ENCODE data around the gene BEND3. TPM values are rescaled to one million over a fixed set of nuclear protein-coding genes. Genes with fewer than 3 reads are reported as not detected.

BEND3 gene
- total and polyA plus RNA-seq, 7 donors: 0.52 to 3.8 (median 1.7) TPM

DNA sequence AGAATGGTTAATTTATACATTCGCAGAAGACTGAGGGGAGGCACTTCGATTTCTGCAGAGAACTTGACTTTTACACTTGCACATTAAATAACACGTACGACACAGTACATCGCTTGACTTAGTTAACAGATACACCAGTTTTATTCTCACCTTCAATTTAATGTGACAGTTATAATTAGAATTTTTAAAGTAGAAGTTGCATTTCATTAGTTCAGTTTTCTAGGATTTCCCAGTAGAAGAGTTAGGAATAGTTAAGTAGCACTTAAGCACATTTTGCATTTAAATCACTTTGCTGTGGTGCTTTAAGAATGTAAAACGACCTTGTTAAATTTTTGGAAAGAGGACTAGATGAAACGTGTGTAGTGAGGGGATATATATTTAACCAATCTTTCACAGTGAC, 1.6 kb upstream of the BEND3 start:
- Histone ChIP-seq H3K27me3 (ENCODE audit: insufficient read depth in 3 of 3, low read length in 2 of 3) (no peaks in the 10 kb centered on the region), H3K4me3 (peak overlapping the region; percentile 94), H3K4me1 (peaks cover 12% of the 10 kb centered on the region), H3K9me3 (no peaks in the 10 kb centered on the region), H3K36me3 (ENCODE audit: insufficient read depth in 1 of 2, low read depth in 1 of 2) (no peaks in the 10 kb centered on the region), H3K27ac (no peak overlapping the region)
- DNase-seq: no peak
- intact Hi-C loops (cut with DNase I): no loop called here
- 53 to 59% (median 53%) methylated on average over 7 of the region's 7 CpGs for WGBS, 3 donors
- ATAC-seq: no peak
- no peak for TF ChIP-seq CTCF (IDR thresholded peaks at IDR 0.05)

DNA sequence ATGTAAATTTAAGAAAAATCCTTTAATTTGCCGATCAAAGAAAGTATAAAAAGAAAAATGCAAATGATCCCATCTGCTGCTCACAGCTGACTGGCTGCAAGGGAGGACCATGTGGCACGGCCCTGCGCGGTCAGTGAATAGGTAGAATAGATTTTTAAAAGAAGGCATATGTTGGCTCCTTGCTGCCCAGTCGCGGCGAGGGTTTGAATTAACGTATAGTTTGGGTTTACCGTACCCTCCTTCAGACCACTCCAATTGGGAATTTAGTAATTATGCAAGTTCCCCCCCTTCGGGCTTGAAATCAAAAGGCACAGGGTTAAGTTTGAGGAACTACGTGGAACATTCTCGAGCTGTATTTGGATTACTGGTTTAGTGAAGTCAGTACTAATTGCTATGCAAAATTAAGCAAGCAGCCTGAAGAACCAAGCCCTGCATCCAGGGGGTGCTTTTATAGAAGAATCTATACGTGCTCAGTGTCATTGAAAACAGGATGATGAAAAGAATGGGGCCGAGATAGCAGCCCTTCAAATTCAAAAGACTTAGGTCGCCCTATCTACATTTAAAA, 1.1 kb upstream of the BEND3 start:
- TF ChIP-seq CTCF (IDR thresholded peaks at IDR 0.05): peak; percentile 6
- H3K4me3 ChIP-seq: peak overlapping the region; percentile 94
- H3K36me3 ChIP-seq (ENCODE audit: insufficient read depth in 1 of 2, low read depth in 1 of 2): no peaks in the 10 kb centered on the region
- peak overlapping the region; percentile 86 for H3K27ac ChIP-seq
- intact Hi-C loops (cut with DNase I): no loop called here
- ATAC-seq: peak in 2 of 4 donors; percentile 37 to 49
- H3K27me3 ChIP-seq (ENCODE audit: insufficient read depth in 3 of 3, low read length in 2 of 3): no peaks in the 10 kb centered on the region
- H3K4me1 ChIP-seq: peaks cover 12% of the 10 kb centered on the region
- WGBS, 3 donors: 7 to 8% (median 8%) methylated on average over 15 of the region's 15 CpGs
- no peaks in the 10 kb centered on the region for H3K9me3 ChIP-seq
- peak in 1 of 2 donors; percentile 25 for DNase-seq

GRCh38 chr6:107115695-107116327, 496 bp upstream of the BEND3 start:
- WGBS, 3 donors: 0 to 1% (median 0%) methylated on average over 34 to 45 of the region's 45 CpGs
- Histone ChIP-seq H3K27ac (peak overlapping the region; percentile 86), H3K9me3 (no peaks in the 10 kb centered on the region), H3K4me1 (peaks cover 12% of the 10 kb centered on the region), H3K4me3 (peak overlapping the region; percentile 94), H3K27me3 (ENCODE audit: insufficient read depth in 3 of 3, low read length in 2 of 3) (no peaks in the 10 kb centered on the region), H3K36me3 (ENCODE audit: insufficient read depth in 1 of 2, low read depth in 1 of 2) (no peaks in the 10 kb centered on the region)
- ATAC-seq (peak; percentile 24 to 51 (median 42)), DNase-seq (peak in 1 of 2 donors; percentile 27)
- intact Hi-C loops (cut with DNase I): no loop called here
- TF ChIP-seq CTCF (IDR thresholded peaks at IDR 0.05): no peak

DNA sequence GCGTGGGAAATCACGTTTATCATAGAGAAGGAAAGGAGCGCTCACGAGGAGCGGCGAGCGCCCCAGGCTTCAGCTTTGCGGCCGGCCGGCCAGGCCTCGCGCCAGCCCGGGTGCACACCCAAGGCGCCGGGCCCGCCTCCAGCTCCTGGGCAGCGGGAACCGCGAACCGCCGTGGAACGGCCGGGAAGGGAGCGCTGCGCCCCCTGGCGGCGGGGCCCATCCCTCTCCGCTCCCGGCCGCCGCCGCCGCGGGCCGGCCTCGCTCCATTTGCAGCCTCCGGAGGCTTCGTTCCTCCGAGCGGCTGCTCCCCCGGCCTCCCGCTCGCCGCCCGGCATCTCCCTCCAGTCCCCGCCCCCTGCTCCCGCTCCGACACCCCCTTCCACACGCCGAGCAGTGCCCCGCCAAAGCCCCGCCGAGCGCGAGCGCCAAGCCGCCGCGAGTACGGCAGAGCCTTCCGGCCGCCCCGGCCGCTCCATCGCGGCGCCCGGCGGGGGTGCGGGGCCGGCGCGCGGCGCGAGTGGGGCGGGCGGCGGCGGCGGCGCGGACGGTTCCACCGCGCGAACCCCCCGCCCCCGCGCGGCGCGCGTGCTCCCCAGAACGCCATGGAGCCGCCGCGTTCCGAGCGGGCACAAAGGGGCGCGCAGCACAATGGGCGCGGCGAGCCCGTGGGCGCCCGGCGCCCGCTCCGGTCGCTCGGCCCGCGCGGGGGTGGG, 946 bp downstream of the BEND3 start:
- H3K36me3 ChIP-seq (ENCODE audit: insufficient read depth in 1 of 2, low read depth in 1 of 2): no peaks in the 10 kb centered on the region
- peaks cover 12% of the 10 kb centered on the region for H3K4me1 ChIP-seq
- intact Hi-C loops (cut with DNase I): loop anchor here (1.0 to 5.0 kb wide), 3 partner anchors 37 to 87 kb away; partner anchors contain the start of gene MTRES1 (in 2 of the 2)
- no peaks in the 10 kb centered on the region for H3K9me3 ChIP-seq
- peak; percentile 95 for TF ChIP-seq CTCF (IDR thresholded peaks at IDR 0.05)
- DNase-seq: peak; percentile 90 to 93
- H3K4me3 ChIP-seq: peak overlapping the region; percentile 94
- peak overlapping the region; percentile 86 for H3K27ac ChIP-seq
- peak; percentile 94 to 98 (median 96) for ATAC-seq
- no peaks in the 10 kb centered on the region for H3K27me3 ChIP-seq (ENCODE audit: insufficient read depth in 3 of 3, low read length in 2 of 3)
- 0 to 1% (median 0%) methylated on average over 64 to 113 of the region's 116 CpGs for WGBS, 3 donors
